Astrocyte (in vitro differentiated cells and primary cell): Measurements from ENCODE around the gene OSBPL5. TPM values are rescaled to one million over a fixed set of nuclear protein-coding genes. Genes with fewer than 3 reads are reported as not detected.

Source experiments
- DNase-seq: peaks from one replicate; pipeline ENCODE4 v3.0.0-alpha.2; 2010; ENCODE audit warnings: low read depth
- FAIRE-seq: peaks from 2 replicates; lab custom pipeline; 2011; peaks lifted over from hg19 to GRCh38; lab: Jason Lieb, UNC
- H2AFZ ChIP-seq: 2 replicates; pipeline ENCODE4 v1.6.0; 2012; ENCODE audit warnings: low read depth, low read length, inconsistent platforms
- H3K27ac ChIP-seq: 2 replicates; pipeline ENCODE4 v1.5.1; 2011; ENCODE audit warnings: low read depth, low read length, inconsistent platforms
- H3K27me3 ChIP-seq: 2 replicates; pipeline ENCODE4 v1.6.0; 2011; ENCODE audit warnings: low read length, inconsistent platforms; ENCODE audit not compliant: insufficient read depth
- H3K36me3 ChIP-seq: 2 replicates; pipeline ENCODE4 v1.5.1; 2011; ENCODE audit warnings: low read length, inconsistent platforms; ENCODE audit not compliant: insufficient read depth
- H3K4me1 ChIP-seq: 2 replicates; pipeline ENCODE4 v1.5.1; 2011; ENCODE audit warnings: low read length, inconsistent platforms; ENCODE audit not compliant: insufficient read depth
- H3K4me2 ChIP-seq: 2 replicates; pipeline ENCODE4 v1.6.0; 2012; ENCODE audit warnings: low read length, inconsistent platforms
- H3K4me3 ChIP-seq: 2 replicates; pipeline ENCODE4 v1.5.1; 2011; ENCODE audit warnings: low read depth, mild to moderate bottlenecking, low read length, inconsistent platforms; ENCODE audit not compliant: insufficient read depth
- H3K79me2 ChIP-seq: 2 replicates; pipeline ENCODE4 v1.6.0; 2012; ENCODE audit warnings: mild to moderate bottlenecking, low read length, inconsistent platforms; ENCODE audit not compliant: insufficient read depth
- H3K9ac ChIP-seq: 2 replicates; pipeline ENCODE4 v1.6.0; 2012; ENCODE audit warnings: mild to moderate bottlenecking, low read length, inconsistent platforms
- H3K9me3 ChIP-seq: 2 replicates; pipeline ENCODE4 v1.5.1; 2012; ENCODE audit warnings: low read depth, mild to moderate bottlenecking, low read length, inconsistent platforms; ENCODE audit not compliant: insufficient read depth
- H4K20me1 ChIP-seq: 2 replicates; pipeline ENCODE4 v1.6.0; 2012; ENCODE audit warnings: low read length, inconsistent platforms; ENCODE audit not compliant: insufficient read depth
- H3K27ac Mint-ChIP-seq: one replicate; pipeline ENCODE4 v1.8.0; 2021; ENCODE audit warnings: mild to moderate bottlenecking, mixed read lengths; ENCODE audit not compliant: unreplicated experiment
- H3K27me3 Mint-ChIP-seq: one replicate; pipeline ENCODE4 v1.8.0; 2021; ENCODE audit warnings: low read depth, mixed read lengths; ENCODE audit not compliant: unreplicated experiment
- H3K36me3 Mint-ChIP-seq: one replicate; pipeline ENCODE4 v1.8.0; 2021; ENCODE audit warnings: low read depth, mixed read lengths; ENCODE audit not compliant: unreplicated experiment
- H3K4me1 Mint-ChIP-seq: one replicate; pipeline ENCODE4 v1.8.0; 2021; ENCODE audit warnings: low read depth, mixed read lengths; ENCODE audit not compliant: unreplicated experiment
- H3K4me3 Mint-ChIP-seq: one replicate; pipeline ENCODE4 v1.8.0; 2021; ENCODE audit warnings: mild to moderate bottlenecking, moderate library complexity, mixed read lengths; ENCODE audit not compliant: unreplicated experiment
- H3K9me3 Mint-ChIP-seq: one replicate; pipeline ENCODE4 v1.8.0; 2021; ENCODE audit warnings: mild to moderate bottlenecking, mixed read lengths; ENCODE audit not compliant: unreplicated experiment
- CTCF ChIP-seq: IDR thresholded peaks from 2 replicates; pipeline ENCODE4 v1.5.1; 2011; ENCODE audit warnings: low read depth, mild to moderate bottlenecking, inconsistent platforms, low read length, moderate library complexity; ENCODE audit not compliant: insufficient read depth
- EZH2 ChIP-seq: IDR thresholded peaks from 2 replicates; pipeline ENCODE4 v1.6.1; 2012; ENCODE audit warnings: mild to moderate bottlenecking, low read length, inconsistent platforms; ENCODE audit not compliant: insufficient read depth
- total RNA-seq: library from RNA; stranded (reverse); gene quantifications from 2 replicates; pipeline ENCODE4 v1.2.1, GENCODE V29; 2021

Gene OSBPL5
- total RNA-seq, 1 donor from 2014 or later: 29.0 TPM

DNA sequence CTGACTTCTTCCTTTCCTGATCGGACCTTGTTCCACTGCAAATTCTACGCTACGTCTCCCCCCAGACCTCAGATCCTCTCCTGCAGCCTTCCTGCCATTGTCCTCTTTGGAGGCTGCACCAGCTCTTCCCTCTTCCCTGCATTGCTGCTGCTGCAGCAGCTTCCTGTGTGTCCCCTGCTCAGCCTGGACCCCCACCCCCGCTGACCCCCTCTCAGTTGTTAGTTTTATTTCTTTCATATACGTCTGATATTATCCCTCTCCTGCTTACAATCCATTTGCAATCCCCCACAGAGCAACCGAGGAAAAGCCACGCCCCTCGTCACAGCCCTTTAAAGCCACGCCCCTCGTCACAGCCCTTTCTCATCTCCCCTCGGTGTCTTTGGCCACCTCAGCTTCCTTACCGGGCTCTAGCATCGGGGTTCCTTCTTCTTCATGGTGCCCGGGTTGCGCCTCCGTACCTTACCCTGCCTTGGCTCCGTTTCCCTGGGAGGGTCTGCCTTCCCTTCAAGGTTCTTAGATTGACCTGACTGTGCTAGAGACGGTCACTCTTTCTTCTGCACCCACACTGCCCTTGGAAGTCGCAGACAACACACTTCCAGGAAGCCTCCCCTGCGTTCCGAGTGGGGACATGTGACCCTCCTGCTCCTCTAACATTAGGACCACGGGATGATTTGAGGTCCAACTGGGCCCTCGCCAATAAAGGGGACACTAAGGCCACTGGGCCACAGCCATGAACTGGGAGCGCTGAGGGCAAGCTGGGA is 48.7 kb upstream of the OSBPL5 start:
- DNase-seq (no peak), FAIRE-seq (no peak)
- Mint-ChIP-seq H3K36me3 (no peaks in the 10 kb centered on the region), H3K4me3 (no peak overlapping the region), H3K27me3 (peaks cover 35% of the 10 kb centered on the region), H3K27ac (no peak overlapping the region), H3K4me1 (no peaks in the 10 kb centered on the region), H3K9me3 (peaks cover 3% of the 10 kb centered on the region)
- Histone ChIP-seq H2AFZ (no peak overlapping the region), H3K36me3 (no peaks in the 10 kb centered on the region), H3K9ac (no peak overlapping the region), H3K4me1 (peaks cover 2% of the 10 kb centered on the region), H3K4me3 (no peak overlapping the region), H3K27ac (no peak overlapping the region), H3K27me3 (peaks cover 8% of the 10 kb centered on the region), H3K79me2 (no peaks in the 10 kb centered on the region), H4K20me1 (no peaks in the 10 kb centered on the region), H3K9me3 (peaks cover 3% of the 10 kb centered on the region), H3K4me2 (no peak overlapping the region)
- no peak for TF ChIP-seq EZH2
- TF ChIP-seq CTCF: no peak

DNA sequence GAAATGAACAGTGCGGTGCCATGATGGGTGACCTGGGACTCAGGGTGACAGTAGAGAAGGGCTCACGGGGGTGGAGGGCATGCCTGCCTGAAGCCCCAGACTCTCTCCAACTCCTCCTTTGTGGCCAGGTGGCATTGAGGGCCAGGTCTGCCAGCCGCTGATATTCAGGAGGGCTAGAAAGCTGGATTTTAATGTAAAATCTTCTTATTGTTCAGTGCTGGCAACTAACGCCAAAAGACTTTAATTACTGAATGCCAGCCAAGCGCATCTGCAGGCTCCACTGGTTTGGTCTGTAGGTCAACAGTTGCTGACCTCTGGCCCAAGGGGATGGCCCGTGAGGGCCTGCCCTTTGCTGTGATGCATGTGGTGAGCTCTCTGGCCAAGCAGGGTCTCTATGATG is 43.2 kb upstream of the OSBPL5 start:
- Mint-ChIP-seq H3K4me1 (no peaks in the 10 kb centered on the region), H3K27me3 (peaks cover 35% of the 10 kb centered on the region), H3K27ac (no peak overlapping the region), H3K36me3 (no peaks in the 10 kb centered on the region), H3K4me3 (no peak overlapping the region), H3K9me3 (peaks cover 2% of the 10 kb centered on the region)
- H3K4me1 ChIP-seq: no peaks in the 10 kb centered on the region
- peaks cover 6% of the 10 kb centered on the region for H3K9me3 ChIP-seq
- no peak overlapping the region for H3K27ac ChIP-seq
- H4K20me1 ChIP-seq: peaks cover 5% of the 10 kb centered on the region
- H3K36me3 ChIP-seq: no peaks in the 10 kb centered on the region
- FAIRE-seq (no peak), DNase-seq (no peak)
- H3K79me2 ChIP-seq: no peaks in the 10 kb centered on the region
- no peak overlapping the region for H3K9ac ChIP-seq
- no peak overlapping the region for H3K4me3 ChIP-seq
- H3K4me2 ChIP-seq: no peak overlapping the region
- peaks cover 9% of the 10 kb centered on the region for H3K27me3 ChIP-seq
- no peak overlapping the region for H2AFZ ChIP-seq
- TF ChIP-seq CTCF (no peak), EZH2 (no peak)
